Smooth muscle cell (in vitro differentiated cells): ENCODE data around the gene MANEA. TPM values are rescaled to one million over a fixed set of nuclear protein-coding genes. Genes with fewer than 3 reads are reported as not detected.

Experiments used
- DNase-seq: peaks from one replicate; lab custom pipeline; 2025; ENCODE audit not compliant: unreplicated experiment; lab: John Stamatoyannopoulos, UW
- H2AFZ ChIP-seq: fragments of 200-600 bp; sonication (generic); 2 replicates; pipeline ENCODE4 v1.6.0; 2016; ENCODE audit warnings: antibody characterized with exemption, low read depth, mild to moderate bottlenecking
- H3F3A ChIP-seq: fragments of 200-600 bp; sonication (generic); 2 replicates; pipeline ENCODE4 v1.6.0; 2017; ENCODE audit warnings: antibody characterized with exemption, low read depth
- H3K27ac ChIP-seq: fragments of 200-600 bp; sonication (generic); 2 replicates; pipeline ENCODE4 v1.5.1; 2016; ENCODE audit warnings: low read depth, mild to moderate bottlenecking
- H3K27me3 ChIP-seq: fragments of 200-600 bp; sonication (generic); 2 replicates; pipeline ENCODE4 v1.6.1; 2016; ENCODE audit warnings: low read depth, mild to moderate bottlenecking
- H3K36me3 ChIP-seq: fragments of 200-600 bp; sonication (generic); 2 replicates; pipeline ENCODE4 v1.5.1; 2016; ENCODE audit warnings: low read depth
- H3K4me1 ChIP-seq: fragments of 200-600 bp; sonication (generic); 2 replicates; pipeline ENCODE4 v1.5.1; 2016; ENCODE audit warnings: low read depth
- H3K4me2 ChIP-seq: fragments of 200-600 bp; sonication (generic); 2 replicates; pipeline ENCODE4 v1.6.0; 2016; ENCODE audit warnings: mild to moderate bottlenecking
- H3K4me3 ChIP-seq: fragments of 200-600 bp; sonication (generic); 2 replicates; pipeline ENCODE4 v1.5.1; 2016; ENCODE audit warnings: mild to moderate bottlenecking
- H3K79me2 ChIP-seq: fragments of 200-600 bp; sonication (generic); 2 replicates; pipeline ENCODE4 v1.6.0; 2016; ENCODE audit warnings: low read depth, mild to moderate bottlenecking
- H3K9ac ChIP-seq: fragments of 200-600 bp; sonication (generic); 2 replicates; pipeline ENCODE4 v1.6.0; 2016; ENCODE audit warnings: low read depth
- H3K9me3 ChIP-seq: fragments of 200-600 bp; sonication (generic); replicated peaks from 2 replicates; pipeline ENCODE4 v1.5.1; 2016; ENCODE audit warnings: low read depth
- H4K20me1 ChIP-seq: fragments of 200-600 bp; sonication (generic); 2 replicates; pipeline ENCODE4 v1.6.0; 2016; ENCODE audit warnings: low read depth
- WGBS: methylation state at CpG from one replicate; pipeline ENCODE4 v1.1.7; 2016; ENCODE audit warnings: low lambda C conversion rate; 5-methylcytosine and 5-hydroxymethylcytosine counted together
- polyA plus RNA-seq: library from polyadenylated mRNA; unstranded; fragments of >200 nt; fragmentation: Nextera tagmentation; extraction: Ambion mirVana; gene quantifications from 2 replicates; pipeline ENCODE4 v1.2.1, GENCODE V29; 2016
- total RNA-seq: library from RNA; depleted of rRNA; stranded (reverse); fragments of >200 nt; gene quantifications from 2 replicates; pipeline ENCODE4 v1.2.3, GENCODE V29; 2014
- TF ChIP-seq, protein P1 (sequence below): fragments of 200-600 bp; sonication (generic); IDR thresholded peaks from 2 replicates; pipeline ENCODE4 v1.5.1; 2017; ENCODE audit warnings: borderline replicate concordance, mild to moderate bottlenecking, antibody characterized with exemption; ENCODE audit not compliant: insufficient read depth, poor library complexity, severe bottlenecking

Gene MANEA
- total and polyA plus RNA-seq, 2 experiments from 2014 or later: 2.7 to 11.0 TPM

DNA sequence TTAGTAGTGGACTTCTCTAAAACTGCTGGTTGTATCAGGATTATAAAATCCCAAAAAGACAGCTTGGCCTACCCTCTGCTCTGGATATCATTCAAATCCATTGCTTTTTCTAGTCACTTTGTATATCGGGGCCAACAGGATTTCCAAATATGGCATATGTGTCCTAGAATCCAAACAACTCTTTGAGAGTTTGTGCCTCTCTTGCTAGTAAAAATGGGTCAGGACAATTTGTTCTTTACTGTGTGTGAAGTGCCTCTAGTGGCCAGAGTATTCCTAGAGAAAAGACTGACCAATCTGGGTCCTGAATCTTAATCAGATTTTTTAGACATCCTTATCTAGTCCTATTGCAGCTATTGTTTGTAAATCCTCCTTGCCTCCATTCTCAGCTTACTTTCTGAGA, 33.5 kb upstream of the MANEA start:
- no peaks in the 10 kb centered on the region for H3K79me2 ChIP-seq
- H3K9ac ChIP-seq: no peak overlapping the region
- no peaks in the 10 kb centered on the region for H4K20me1 ChIP-seq
- no peak for DNase-seq
- WGBS: 90% methylated on average over 1 of the region's 1 CpG
- no peaks in the 10 kb centered on the region for H3K36me3 ChIP-seq
- no peak overlapping the region for H3K27ac ChIP-seq
- no peak overlapping the region for H3K4me2 ChIP-seq
- TF ChIP-seq, protein P1, sequence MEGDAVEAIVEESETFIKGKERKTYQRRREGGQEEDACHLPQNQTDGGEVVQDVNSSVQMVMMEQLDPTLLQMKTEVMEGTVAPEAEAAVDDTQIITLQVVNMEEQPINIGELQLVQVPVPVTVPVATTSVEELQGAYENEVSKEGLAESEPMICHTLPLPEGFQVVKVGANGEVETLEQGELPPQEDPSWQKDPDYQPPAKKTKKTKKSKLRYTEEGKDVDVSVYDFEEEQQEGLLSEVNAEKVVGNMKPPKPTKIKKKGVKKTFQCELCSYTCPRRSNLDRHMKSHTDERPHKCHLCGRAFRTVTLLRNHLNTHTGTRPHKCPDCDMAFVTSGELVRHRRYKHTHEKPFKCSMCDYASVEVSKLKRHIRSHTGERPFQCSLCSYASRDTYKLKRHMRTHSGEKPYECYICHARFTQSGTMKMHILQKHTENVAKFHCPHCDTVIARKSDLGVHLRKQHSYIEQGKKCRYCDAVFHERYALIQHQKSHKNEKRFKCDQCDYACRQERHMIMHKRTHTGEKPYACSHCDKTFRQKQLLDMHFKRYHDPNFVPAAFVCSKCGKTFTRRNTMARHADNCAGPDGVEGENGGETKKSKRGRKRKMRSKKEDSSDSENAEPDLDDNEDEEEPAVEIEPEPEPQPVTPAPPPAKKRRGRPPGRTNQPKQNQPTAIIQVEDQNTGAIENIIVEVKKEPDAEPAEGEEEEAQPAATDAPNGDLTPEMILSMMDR: no peak
- no peaks in the 10 kb centered on the region for H3K27me3 ChIP-seq
- no peaks in the 10 kb centered on the region for H3K9me3 ChIP-seq
- H3F3A ChIP-seq: no peaks in the 10 kb centered on the region
- no peaks in the 10 kb centered on the region for H3K4me1 ChIP-seq
- H3K4me3 ChIP-seq: no peak overlapping the region
- no peak overlapping the region for H2AFZ ChIP-seq

DNA sequence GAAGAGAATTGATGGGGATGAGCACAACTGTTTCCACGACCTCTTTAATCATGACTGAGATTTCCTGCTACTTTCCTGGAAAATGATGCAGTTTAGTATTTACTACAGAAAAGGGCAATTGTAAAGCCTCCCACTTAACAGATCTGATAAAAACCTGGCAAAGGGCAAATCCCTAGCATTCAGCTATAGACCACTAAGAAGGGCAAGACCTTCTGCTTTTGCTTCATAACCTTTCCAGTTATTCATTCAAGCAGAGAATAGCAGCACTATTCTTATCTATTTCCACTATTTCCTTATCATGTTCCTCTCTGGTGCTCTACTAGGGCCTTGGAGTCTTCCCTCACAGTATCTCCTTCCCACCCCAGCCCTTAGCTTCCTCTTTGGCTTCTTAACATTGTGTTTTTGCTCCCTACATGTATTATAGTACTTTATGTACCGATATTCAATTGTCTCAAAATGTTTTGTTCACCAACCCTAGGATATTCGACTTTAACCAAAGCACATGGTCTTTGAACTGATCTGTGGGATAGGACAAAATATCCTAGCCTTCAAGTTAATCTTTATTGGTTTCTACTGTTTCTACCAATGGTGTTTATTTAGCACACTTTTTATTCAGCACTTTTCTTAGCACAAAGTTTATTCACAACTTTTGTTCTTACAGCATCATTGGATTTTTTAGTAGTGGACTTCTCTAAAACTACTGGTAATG, 32.7 kb upstream of the MANEA start:
- no peaks in the 10 kb centered on the region for H3K9me3 ChIP-seq
- WGBS: 54% methylated on average over 3 of the region's 3 CpGs
- H3K27me3 ChIP-seq: no peaks in the 10 kb centered on the region
- no peaks in the 10 kb centered on the region for H3K36me3 ChIP-seq
- H3F3A ChIP-seq: no peaks in the 10 kb centered on the region
- no peaks in the 10 kb centered on the region for H3K79me2 ChIP-seq
- no peak overlapping the region for H3K4me3 ChIP-seq
- no peak for DNase-seq
- H3K4me1 ChIP-seq: no peaks in the 10 kb centered on the region
- H3K27ac ChIP-seq: no peak overlapping the region
- H3K4me2 ChIP-seq: no peak overlapping the region
- H2AFZ ChIP-seq: no peak overlapping the region
- H4K20me1 ChIP-seq: no peaks in the 10 kb centered on the region
- H3K9ac ChIP-seq: no peak overlapping the region
- TF ChIP-seq, protein P1: no peak

DNA sequence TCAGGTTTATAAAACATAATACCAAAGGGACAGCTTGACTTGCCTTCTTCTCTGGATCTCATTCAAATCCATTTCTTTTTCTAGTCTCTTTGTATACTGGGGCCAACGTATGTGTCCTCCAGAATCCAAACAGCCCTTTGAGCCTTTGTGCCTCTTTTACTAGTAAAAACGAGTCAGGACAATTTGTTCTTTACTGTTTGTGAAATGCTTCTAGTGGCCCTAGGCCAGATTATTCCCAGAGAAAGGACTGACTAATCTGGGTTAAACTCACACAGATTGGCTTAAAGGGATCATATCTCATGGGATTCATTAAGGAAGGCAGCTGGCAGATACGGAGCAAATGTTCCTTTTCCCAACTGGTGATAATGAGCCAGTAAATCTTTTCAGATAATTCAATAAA, 32.1 kb upstream of the MANEA start:
- no peak overlapping the region for H3K27ac ChIP-seq
- H3K9me3 ChIP-seq: no peaks in the 10 kb centered on the region
- H2AFZ ChIP-seq: no peak overlapping the region
- TF ChIP-seq, protein P1: no peak
- H3K79me2 ChIP-seq: no peaks in the 10 kb centered on the region
- no peaks in the 10 kb centered on the region for H4K20me1 ChIP-seq
- no peak overlapping the region for H3K4me2 ChIP-seq
- H3F3A ChIP-seq: no peaks in the 10 kb centered on the region
- no peak for DNase-seq
- no peaks in the 10 kb centered on the region for H3K36me3 ChIP-seq
- H3K27me3 ChIP-seq: no peaks in the 10 kb centered on the region
- H3K9ac ChIP-seq: no peak overlapping the region
- no peaks in the 10 kb centered on the region for H3K4me1 ChIP-seq
- no peak overlapping the region for H3K4me3 ChIP-seq
- 32% methylated on average over 3 of the region's 3 CpGs for WGBS

DNA sequence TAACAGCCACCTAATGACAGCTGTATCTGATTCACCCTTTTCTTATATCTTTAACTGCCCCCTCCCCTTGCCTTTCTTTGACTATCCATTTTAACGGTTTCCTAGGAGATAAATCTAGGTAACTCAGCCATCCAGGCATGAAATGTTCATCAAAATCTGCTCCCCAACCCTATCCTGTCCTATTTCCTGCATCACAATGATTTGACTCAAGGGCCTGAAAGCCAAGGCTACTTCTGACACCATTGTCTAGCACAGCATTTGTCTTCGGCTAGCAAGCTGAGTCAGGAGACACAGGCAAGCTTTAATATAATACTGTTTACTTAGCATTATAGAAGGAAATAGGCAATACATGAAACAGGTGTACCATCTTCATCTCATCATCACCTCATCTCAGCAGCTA, 31.6 kb upstream of the MANEA start:
- Histone ChIP-seq H3K27me3 (no peaks in the 10 kb centered on the region), H3F3A (no peaks in the 10 kb centered on the region), H4K20me1 (no peaks in the 10 kb centered on the region), H3K4me2 (no peak overlapping the region), H3K4me3 (no peak overlapping the region), H3K27ac (no peak overlapping the region), H3K79me2 (no peaks in the 10 kb centered on the region), H3K4me1 (no peaks in the 10 kb centered on the region), H2AFZ (no peak overlapping the region), H3K9ac (no peak overlapping the region), H3K9me3 (no peaks in the 10 kb centered on the region), H3K36me3 (no peaks in the 10 kb centered on the region)
- DNase-seq: no peak
- WGBS: 92% methylated on average over 2 of the region's 2 CpGs
- TF ChIP-seq, protein P1: no peak
